Stimulated activated CD8-positive, alpha-beta memory T cell treated with anti-CD3 and anti-CD28 coated beads, Interleukin-15, amount 100 ng/mL, for 4 hours (primary cell): Measurements from ENCODE around the gene EPHA7.

Experiments used
- DNase-seq, 2 donors: peaks; one replicate each; pipeline ENCODE4 v3.0.0-alpha.2; 2020; ENCODE audit warnings: low read depth in 2 of 2

Gene EPHA7

DNA sequence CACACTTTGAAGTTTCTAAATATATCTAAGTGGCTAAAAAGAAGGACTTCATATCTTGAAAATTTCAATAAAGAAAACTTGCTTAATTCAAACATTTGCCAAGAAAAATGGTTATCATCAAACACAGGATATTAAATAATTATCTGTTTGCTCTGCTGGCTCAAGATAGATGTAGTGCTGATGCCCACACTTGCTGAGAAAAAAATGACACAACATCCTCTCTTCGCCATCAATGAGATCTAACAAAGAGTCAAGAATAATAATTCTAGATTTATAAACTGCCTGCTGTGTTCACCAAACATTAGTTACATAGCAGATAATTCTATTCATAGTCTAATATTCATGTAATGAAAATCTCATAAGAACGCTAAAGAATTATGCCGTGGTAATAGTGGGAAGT lies 93.6 kb downstream of the EPHA7 start:
- no peak for DNase-seq

DNA sequence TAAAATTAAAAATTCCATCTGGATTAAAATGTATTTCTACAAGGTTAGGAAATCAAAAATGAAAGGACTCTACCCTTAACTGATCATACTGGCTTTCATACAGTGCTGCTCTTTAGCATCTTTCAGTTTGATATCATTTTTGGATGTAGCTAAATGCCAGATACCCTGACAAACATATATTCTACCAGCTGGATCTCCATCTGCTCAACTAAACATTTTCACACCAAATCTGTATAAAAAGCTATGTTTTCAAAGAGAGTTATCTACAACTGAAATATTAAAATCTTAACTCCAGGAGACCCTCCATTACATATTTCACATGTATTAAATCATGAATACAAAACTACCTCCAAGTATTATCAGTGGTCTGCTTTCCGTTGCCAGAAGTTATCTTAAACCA lies 95.7 kb downstream of the EPHA7 start:
- DNase-seq = no peak

DNA sequence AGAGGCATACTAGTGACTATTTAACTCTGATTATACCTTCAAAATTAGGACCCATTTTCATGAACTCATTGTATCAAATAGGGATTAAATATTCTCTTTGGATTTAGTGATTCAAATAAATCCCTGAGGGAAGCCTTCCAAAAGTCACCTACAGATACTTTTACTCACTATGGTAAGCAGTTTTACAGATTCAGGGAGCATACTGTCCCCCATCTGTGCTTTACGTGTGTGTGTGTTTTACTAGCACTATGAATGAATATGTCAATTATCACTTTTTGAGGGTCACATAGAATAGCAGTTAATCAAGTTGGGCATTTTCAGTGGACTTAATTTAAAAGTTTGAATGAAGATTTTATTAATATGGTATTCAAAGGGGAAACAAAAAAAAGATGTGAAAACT lies 96.7 kb downstream of the EPHA7 start:
- no peak for DNase-seq

DNA sequence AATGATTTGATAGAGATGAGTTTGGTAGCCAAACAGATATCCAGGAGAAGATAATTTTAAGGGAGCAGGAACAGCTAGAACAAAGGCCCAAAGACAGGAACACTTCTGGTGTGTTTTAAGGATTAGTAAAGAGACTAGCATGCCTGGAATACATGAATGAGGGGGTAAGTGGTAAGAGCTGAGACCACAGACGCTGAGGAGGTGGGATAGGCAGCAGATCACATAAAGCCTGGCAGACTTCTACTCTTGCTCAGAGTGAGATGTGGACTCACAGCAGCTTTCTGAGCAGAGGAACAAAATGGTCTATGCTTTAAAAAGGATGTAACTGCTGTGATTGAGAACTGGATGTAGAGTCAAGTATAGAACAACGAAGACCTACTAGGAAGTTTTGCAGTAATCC lies 100.1 kb downstream of the EPHA7 start:
- DNase-seq = no peak

DNA sequence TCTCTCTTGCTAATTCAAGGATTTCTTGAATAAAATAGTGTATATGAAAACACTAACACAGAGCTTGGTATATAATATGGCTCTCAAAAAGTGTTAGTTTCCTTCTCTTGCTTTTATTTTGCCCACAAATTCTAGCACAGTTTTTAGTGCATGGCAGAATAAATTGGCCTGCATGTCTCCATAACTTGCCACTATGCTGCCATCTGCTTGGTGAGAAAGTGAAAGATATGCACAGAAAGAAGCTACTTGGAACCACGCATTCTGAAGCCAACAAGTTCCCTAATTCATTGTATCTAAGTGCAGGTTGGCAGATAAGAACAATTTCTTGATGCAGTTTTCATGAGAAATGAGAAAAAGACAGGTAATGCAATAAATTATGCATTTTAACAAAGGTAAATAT lies 101.2 kb downstream of the EPHA7 start:
- DNase-seq = no peak

DNA sequence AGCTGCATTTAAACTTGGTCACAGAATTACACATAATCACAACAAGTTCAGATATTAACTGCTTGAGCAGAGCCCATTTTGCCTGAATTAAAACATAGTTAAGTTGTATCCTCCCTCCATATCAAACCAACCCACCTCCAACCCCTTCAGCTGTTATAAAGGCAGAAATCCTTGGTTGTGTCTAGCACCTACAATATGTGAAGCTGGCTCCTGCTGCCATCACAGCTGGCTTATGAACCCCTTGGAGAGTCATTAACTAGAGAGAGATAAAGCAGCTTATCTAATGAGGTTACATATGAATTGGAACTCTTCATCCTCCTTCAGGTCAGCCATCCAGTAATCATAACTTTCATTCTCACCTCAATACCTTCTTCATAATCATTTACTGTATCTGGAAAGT lies 101.8 kb downstream of the EPHA7 start:
- DNase-seq = no peak

DNA sequence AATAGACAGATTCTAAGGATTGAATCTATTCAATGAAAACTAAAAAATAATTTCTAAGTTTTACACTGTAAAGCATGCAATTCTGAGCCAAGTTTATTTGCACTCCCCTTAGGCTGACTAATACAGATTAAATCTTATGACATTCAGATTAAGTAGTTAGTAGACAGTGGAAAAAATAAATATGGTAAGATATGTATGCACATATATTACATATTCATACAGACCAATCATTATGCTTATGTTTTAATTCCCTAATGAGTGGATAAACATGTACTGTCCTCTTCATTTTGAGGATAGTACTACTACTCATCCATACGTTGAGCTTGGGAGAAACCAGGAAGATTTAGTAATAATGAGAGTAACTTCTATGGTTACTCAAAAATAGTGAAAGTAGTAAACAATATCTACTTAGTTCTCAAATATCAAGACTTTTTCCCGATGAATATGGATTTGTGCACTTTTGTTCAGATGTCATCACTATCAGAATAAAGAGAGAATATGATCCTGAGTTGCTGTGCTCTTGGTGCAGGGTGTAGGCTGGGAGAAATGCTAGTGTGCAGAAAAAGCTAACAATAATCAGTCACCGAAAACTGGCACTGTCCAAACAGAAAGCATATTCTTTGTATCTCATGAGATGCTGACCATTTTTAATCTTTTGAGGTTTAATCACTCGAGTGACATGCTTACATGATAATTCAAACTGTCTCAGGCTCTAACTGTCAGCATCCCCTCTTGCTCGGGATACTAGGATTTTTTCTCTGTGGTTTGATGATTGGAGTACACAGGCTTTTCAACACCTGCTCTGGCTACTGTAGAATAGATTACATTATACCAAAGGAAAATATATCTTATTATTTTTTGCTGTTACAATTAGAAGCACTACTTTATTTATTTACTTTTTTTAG lies 111.6 kb downstream of the EPHA7 start:
- DNase-seq = no peak

DNA sequence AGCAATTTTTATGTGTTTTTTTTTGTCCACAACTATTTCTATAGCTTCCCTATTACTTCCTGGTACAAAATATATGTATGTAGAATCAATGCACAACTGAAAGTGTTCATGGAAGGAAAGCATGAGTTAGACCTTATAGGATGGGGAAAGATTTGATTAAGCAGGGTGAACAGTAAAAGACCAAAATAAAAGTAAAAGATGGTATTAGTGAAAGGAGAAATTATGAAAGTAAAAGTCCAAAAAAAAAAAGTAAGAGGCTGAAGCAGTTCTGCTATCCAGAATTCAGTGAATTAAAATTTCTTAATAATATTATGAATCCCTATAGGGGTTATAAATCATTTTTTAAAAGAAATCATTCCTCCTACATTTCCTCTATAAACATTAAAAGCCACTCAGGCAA lies 114.3 kb downstream of the EPHA7 start:
- no peak for DNase-seq

DNA sequence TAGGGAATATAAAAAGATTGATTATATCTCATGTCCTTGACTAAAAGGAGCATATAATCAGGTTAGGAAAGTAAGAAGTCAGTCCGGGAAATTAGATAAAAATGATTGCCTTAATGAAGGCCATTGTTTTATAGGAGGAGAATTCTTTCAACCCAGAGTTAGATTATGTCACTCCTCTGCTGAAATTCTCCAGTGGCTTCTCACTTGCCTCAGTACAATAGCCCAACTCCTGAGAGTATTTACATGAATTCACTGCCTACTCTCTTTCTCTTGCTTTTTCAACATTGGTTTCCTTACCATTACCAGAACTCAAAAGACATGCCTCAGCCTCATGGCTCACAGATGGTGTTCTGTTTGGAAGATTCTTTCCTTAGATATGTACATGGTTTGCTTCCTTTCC lies 114.9 kb downstream of the EPHA7 start:
- no peak for DNase-seq

DNA sequence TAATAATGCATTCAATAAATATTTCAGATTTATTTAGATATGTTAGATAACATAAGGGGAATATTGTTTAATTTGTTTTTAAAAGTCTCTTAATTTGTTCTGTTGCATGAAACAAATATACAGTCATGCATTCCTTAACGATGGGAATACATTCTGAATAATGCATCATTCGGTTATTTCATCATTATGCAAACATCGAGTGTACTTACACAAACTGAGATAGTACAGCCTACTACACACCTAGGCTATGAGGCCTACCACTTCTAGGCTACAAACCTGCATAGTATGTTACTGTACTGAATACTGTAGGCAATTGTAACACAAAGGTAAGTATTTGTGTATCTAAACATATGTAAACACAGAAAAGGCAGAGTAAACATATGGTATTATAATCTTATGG lies 118.7 kb downstream of the EPHA7 start:
- DNase-seq = no peak

DNA sequence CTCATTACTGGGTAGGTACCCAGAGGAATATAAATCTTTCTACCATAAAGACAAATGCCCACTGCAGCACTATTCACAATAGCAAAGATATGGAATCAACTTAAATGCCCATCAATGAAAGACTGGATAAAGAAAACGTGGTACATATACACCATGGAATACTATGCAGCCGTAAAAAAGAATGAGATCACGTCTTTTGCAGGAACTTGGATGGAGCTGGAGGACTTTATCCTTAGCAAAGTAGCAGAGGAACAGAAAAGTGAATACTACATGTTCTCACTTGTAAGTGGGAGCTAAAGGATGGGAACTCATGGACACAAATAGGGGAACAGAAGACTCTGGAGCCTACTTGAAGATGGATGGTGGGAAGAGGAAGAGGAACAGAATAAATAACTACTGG lies 119.7 kb downstream of the EPHA7 start:
- DNase-seq = no peak

DNA sequence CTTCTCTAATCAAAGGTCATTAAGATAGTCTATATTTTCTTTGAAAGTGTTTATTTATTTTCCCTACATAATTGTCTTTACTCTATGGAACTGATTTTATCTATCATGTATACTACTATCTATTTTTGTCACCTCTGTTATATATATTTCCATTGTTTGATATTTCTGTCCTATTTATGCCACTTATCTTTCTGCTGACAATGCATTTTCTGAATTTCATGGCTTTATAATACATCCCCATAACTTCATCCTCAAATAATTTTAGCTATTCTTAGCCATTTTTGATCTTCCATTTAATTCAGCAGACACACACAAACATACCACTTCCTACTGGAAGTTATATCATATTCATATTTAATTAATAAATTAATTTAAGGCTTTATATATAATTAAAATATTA lies 123.7 kb downstream of the EPHA7 start:
- no peak for DNase-seq

DNA sequence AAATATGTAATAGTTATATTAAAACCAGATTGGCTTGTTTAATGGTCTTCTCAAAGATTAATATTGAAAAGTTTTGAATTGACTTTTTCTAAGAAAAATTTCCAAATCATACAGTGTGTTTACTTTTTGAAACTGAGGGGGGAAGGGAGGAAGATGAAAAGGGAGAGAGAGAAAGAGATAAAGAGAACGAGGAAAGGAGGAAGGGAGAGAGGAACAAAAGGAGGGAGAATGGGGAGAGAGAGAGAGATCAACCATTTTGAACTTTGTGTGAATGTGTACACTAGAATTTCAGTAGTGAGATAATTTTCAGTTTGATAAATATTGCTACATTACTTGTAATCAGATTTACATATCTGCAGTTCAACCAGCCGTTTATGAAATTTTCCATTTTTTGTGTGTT lies 124.5 kb downstream of the EPHA7 start:
- DNase-seq = no peak

DNA sequence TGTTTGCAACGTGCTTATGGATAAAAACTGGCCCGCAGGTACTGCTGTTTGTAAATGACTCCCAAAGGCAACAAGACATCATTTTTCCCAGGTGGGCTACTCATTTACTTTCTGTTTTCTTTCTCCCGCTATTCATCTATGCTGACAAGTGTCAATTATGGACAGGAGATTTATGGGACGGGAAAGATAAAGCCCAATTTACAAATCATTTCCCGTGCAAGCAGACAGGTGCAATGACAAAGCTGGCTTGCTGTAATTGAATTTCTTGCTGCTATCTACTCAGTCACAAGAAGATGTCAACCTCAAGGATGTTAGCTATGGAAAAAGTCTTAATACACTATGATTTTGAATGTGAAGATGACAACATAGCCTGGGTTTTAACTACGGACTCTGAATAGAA lies 125.5 kb downstream of the EPHA7 start:
- no peak for DNase-seq

DNA sequence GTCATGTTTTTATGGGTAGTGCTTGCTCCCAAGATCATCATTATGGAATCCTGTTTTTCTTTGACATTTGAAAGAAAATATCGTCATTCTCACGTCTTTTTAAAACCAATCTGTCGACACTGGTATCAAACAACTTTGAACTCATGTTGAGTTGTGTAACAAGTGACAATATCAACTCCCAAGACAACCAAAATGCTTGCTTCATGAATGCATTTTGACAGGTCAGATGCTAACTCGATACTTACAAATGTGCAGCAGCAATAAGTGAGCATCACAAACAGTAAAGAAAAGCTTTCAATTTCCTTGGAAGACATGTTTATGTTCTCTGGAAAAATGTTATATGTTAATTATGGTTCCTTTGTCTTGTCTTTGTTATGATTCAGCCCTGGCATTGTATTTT lies 125.9 kb downstream of the EPHA7 start:
- DNase-seq = no peak

DNA sequence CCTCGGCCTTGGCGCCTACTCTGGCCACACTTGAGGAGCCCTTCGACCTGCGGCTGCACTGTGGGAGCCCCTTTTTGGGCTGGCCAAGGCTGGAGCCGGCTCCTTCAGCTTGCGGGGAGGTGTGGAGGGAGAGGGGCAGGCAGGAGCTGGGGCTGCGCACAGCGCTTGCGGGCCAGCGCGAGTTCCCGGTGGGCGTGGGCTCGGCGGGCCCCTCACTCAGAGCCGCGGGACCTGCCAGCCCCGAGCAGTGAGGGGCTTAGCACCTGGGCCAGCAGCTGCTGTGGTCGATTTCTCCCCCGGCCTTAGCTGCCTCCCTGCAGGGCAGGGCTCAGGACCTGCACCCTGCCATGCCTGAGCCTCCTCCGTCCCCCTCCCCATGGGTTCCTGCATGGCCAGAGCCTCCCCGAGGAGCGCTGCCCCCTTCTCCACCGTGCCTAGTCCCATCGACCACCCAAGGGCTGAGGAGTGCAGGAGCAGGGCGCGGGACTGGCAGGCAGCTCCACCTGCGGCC lies 136.8 kb downstream of the EPHA7 start:
- DNase-seq = no peak

DNA sequence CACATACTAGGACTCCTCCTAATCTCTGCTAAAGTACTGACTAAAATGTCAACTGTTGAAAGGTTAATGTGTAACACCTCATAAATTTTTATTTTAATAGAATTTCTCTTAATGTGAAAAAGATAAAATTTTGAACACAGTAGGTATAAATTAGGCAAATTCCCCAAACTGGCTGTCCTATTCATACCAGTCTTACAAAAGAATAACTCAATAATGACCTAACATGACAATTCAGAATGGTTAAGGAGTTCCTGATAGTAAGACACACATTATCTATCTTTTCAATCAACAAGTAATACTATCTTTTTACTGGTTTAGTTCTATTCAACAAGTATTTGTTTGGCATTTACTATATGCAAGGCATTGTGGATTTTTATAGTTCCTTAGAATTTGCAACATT lies 141.1 kb downstream of the EPHA7 start:
- DNase-seq = no peak

DNA sequence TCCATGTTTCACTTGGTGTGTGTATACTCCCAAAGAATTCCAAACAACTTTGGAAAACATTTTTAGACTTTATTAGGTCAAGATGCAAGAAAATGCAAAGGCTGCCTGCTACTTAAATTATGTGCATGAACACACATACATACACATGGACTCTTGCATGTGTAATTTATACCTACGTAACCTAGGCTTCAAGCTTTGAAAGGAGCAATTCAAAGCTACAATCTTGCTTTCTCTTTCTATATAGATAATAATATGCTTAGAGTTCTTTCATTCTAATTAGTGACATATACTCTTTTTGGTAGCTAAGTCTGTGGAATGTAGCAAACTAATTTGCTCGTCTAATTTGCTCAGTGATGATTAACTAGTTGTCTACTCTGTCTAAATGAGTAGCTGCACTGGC lies 146.5 kb downstream of the EPHA7 start:
- DNase-seq = no peak

DNA sequence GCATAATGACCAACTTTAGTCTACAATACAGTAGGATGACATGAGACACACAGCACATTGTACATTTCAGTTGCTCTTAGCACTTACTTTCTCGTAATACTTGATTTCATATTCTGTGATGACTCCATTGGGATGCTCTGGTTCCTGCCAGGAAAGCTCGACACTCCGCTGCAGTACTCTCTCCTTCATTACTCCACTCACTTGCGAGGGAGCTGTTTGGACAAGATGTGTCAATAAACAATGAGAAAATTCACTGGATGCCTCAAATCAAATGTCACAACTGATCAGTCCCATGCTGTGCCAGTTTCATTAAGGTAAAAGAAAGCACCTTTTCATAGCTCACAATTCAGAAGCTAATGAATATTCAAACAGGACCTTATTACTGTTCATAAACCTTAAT lies 147.1 kb downstream of the EPHA7 start:
- DNase-seq = no peak

DNA sequence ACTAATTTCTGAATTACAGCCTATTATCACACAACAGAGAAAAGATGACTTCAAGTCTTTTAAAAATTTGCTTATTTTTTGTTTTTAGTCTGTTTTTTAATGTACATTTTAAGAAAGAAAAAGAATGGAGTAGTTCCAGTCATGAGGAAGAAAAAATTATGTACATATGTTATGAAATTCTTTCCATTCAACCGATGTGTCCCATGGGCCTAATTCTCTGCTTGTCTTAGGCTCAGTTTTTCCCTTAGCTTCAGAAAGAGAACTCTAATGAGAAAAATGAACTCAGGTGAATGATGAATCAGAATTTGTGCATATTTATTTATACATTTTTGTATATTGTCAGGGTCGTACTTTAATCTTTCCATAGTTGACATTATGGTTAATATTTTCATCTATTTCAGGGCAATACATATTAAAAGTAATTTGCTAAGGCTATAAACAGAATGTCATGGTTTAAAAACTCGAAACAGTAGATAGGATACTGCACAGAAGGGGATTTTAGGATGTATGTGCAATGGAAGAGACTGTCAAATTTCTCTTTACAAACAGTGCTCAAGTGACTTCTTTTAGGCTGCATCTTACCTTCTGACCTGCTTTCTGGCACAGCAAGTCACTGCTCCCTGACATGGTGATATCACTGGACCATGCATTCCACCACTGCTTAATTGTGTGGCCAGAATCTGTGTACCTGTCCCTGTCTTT lies 153.1 kb downstream of the EPHA7 start:
- DNase-seq = no peak

DNA sequence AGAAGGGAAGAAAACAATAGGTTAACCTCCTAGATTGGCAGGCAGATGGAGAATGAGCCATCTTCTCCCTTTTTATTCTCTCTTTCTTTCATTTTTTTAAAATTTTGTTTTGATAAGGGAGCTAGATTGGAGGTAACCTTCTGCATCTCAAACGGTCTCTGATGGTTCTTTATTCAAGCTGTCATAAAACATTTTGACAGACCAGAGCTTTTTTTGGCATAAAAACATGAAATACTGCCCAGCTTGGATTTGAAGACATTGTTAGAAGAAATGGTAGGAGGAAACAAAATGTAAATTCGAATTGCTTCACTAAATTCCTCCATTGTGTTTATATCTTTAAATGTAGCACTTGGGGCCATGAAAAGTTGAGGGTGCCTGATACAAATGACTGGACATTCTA lies 158.5 kb downstream of the EPHA7 start:
- DNase-seq = no peak

DNA sequence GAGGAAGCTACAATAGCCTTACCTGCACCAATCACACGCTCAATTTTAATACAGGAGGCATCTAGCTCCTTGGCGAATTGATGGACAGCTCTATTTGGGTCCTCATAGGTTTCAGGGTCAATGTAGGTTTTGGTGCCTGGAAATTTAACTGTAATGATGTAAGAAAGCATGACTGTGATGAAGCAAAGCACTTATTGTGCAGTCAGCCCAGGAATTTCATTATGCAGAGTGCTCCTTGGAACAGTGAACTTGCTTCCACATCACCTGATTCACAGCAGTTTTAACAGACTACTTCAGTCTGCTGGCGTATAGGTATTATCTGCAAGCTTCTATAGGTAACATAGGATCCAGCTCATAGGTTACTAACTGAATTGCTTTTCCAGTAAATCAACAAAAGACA lies 160.0 kb downstream of the EPHA7 start:
- no peak for DNase-seq

DNA sequence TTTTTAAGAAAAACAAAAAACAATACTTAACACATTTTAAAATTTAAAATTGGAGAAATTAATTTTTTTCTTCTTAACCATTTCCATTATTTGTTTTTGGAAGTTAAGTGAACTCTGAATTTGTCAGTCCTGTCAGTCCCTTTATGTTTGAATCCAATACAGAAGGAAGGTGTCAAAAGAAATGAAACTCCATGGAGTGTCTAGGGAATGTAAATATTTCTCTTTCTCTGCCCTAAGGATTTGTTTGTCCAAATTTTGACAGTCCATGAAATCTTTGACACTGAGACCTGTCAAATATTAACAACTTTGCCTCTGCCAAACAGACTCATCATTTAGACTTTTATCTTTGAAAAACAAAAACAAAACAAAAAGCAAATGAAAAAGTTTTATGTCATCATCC lies 166.4 kb downstream of the EPHA7 start:
- DNase-seq = no peak
